Lung (tissue), 12 donors: ENCODE data around the gene TUBGCP4. TPM values are rescaled to one million over a fixed set of nuclear protein-coding genes. Genes with fewer than 3 reads are reported as not detected.

Source experiments
- ATAC-seq: fragments of 200-7000 bp; cut with Tn5 transposase; one replicate; pipeline ENCODE4 v1.9.1; 2020; ENCODE audit warnings: moderate number of reproducible peaks; ENCODE audit not compliant: insufficient read depth, low FRiP score
- DNase-seq, 3 donors: peaks; one replicate each; pipeline ENCODE4 v3.0.0-alpha.2; 2013 to 2017
- H3K27ac ChIP-seq, 2 donors: one replicate each; pipeline ENCODE4 v1.5.1; 2013; ENCODE audit warnings: mild to moderate bottlenecking in 2 of 2, moderate library complexity in 2 of 2, control low read depth in 1 of 2, inconsistent platforms in 1 of 2, low read depth in 1 of 2, low read length in 1 of 2
- H3K27me3 ChIP-seq, 3 donors: one replicate each; pipeline ENCODE4 v1.5.1; 2013; ENCODE audit warnings: low read length in 2 of 3; ENCODE audit not compliant: control insufficient read depth in 3 of 3, insufficient read depth in 3 of 3
- H3K36me3 ChIP-seq, 4 donors: one replicate each; pipeline ENCODE4 v1.5.1; 2013; ENCODE audit warnings: low read length in 4 of 4, mild to moderate bottlenecking in 1 of 4, moderate library complexity in 1 of 4; ENCODE audit not compliant: control insufficient read depth in 4 of 4, insufficient read depth in 4 of 4
- H3K4me1 ChIP-seq, 5 donors: one replicate each; pipeline ENCODE4 v1.5.1; 2013; ENCODE audit warnings: low read length in 5 of 5, mild to moderate bottlenecking in 2 of 5, moderate library complexity in 1 of 5; ENCODE audit not compliant: control insufficient read depth in 5 of 5, insufficient read depth in 5 of 5
- H3K4me3 ChIP-seq: one replicate; pipeline ENCODE4 v1.5.1; 2013; ENCODE audit warnings: mild to moderate bottlenecking, control low read depth, moderate library complexity
- H3K9ac ChIP-seq, 2 donors: one replicate each; pipeline ENCODE4 v1.5.1; 2013; ENCODE audit warnings: low read length in 2 of 2, control low read depth in 1 of 2; ENCODE audit not compliant: insufficient read depth in 1 of 2
- H3K9me3 ChIP-seq, 4 donors: one replicate each; pipeline ENCODE4 v1.5.1; 2013; ENCODE audit warnings: low read length in 3 of 4, mild to moderate bottlenecking in 1 of 4, moderate library complexity in 1 of 4; ENCODE audit not compliant: control insufficient read depth in 4 of 4, insufficient read depth in 3 of 4
- WGBS, 2 donors: extraction: QIAGEN DNeasy Blood & Tissue Kit; methylation state at CpG; one replicate each; pipeline ENCODE4 v1.1.7; 2013; 5-methylcytosine and 5-hydroxymethylcytosine counted together
- polyA plus RNA-seq, 2 donors: library from polyadenylated mRNA; stranded (reverse); fragments of 200-250 nt; gene quantifications; one replicate each; pipeline ENCODE4 v1.2.1, GENCODE V29; 2013
- total RNA-seq, 2 donors: library from RNA; depleted of rRNA in 1 of 2; stranded (reverse); fragments of >200 nt in 1 of 2; gene quantifications; one replicate each; pipeline ENCODE4 v1.2.1, GENCODE V29; 2014 to 2021
- TF ChIP-seq, protein P1 (sequence below): IDR thresholded peaks from 2 replicates; pipeline ENCODE4 v1.5.1; 2012; ENCODE audit warnings: mild to moderate bottlenecking; ENCODE audit errors: control extremely low read depth, extremely low read depth
- donor health status: control.
- donor health status: control.
- donor health status: Bipolar disorder and iron deficiency.
- donor health status: healthy.
- donor health status: DM: yes; HTN: yes; CAD: no.

The TUBGCP4 gene
- total and polyA plus RNA-seq, 4 donors, result 5.4 to 17.0 (median 12.1) TPM

DNA sequence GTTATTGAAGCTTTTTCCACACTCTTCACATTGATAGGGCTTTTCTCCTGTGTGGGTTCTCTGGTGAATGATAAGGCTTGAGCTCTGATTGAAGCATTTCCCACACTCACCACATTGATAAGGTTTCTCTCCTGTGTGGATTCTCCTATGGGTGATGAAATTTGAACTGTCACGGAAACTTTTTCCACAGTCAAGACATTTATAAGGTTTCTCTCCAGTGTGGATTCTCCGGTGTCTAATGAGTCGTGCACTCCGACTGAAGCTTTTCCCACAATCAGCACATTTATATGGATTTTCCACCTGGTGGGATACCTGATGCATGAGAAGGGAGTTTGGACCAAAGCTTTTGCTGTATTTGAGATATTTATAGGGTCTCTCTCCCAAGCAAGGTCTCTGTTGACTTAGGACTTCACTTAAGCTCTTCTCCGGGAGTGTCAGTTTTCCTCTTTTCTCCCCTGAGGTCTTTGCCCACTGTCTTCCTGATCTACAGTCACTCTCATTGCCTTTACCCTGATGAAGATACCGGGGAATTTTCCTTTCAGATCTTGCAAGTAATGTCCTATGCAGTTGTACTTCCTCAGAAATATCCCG, 9.5 kb upstream of the TUBGCP4 start:
- peaks cover 15 to 40% (median 26%) of the 10 kb centered on the region in 4 donors for H3K9me3 ChIP-seq
- H3K36me3 ChIP-seq, result peaks cover 24 to 80% (median 54%) of the 10 kb centered on the region in 4 donors
- no peak overlapping the region for H3K9ac ChIP-seq
- H3K4me1 ChIP-seq, result no peaks in the 10 kb centered on the region
- ATAC-seq, result no peak
- DNase-seq, result no peak
- TF ChIP-seq, protein P1, sequence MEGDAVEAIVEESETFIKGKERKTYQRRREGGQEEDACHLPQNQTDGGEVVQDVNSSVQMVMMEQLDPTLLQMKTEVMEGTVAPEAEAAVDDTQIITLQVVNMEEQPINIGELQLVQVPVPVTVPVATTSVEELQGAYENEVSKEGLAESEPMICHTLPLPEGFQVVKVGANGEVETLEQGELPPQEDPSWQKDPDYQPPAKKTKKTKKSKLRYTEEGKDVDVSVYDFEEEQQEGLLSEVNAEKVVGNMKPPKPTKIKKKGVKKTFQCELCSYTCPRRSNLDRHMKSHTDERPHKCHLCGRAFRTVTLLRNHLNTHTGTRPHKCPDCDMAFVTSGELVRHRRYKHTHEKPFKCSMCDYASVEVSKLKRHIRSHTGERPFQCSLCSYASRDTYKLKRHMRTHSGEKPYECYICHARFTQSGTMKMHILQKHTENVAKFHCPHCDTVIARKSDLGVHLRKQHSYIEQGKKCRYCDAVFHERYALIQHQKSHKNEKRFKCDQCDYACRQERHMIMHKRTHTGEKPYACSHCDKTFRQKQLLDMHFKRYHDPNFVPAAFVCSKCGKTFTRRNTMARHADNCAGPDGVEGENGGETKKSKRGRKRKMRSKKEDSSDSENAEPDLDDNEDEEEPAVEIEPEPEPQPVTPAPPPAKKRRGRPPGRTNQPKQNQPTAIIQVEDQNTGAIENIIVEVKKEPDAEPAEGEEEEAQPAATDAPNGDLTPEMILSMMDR, result no peak
- H3K27me3 ChIP-seq, result no peaks in the 10 kb centered on the region
- 99% methylated on average over 7 of the region's 7 CpGs for WGBS, 2 donors
- no peak overlapping the region for H3K4me3 ChIP-seq
- H3K27ac ChIP-seq, result no peak overlapping the region

DNA sequence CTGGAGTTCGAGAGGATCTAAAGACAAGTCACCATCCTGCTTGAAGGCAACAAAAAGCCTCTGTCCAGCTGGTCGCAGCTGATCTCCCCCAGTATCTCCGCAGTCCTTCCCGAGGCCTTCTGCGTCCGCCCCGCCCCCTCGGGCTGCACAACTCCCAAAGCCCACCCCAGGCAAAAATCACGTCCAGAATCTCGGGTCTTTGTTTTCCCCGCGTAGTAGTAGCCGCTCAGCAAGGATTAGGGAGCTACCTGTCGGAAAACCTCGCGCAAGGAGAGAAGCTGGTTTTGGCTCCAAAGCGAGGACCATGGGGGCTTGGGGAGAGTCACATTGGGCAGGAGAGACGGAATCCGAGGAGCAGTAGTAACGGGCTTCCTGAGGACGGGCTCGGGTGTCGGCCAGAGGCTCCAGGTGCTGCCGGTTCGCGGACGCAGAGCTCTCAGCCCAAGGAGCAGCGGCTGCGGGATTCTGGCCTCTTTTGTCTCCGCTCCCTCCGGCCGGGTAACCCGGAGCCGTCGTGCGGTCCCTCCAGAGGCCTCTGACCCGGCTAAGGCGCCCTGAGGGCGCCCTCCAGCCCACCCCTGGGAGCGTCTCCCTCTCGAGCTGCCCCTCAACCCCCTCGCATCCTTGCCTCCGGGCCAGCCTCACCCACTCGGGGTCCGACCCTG, 459 bp upstream of the TUBGCP4 start:
- peak overlapping the region; percentile 68 for H3K4me3 ChIP-seq
- H3K9ac ChIP-seq, result peak overlapping the region; percentile 49 to 80
- peaks cover 0 to 7% (median 5%) of the 10 kb centered on the region in 4 donors for H3K9me3 ChIP-seq
- TF ChIP-seq, protein P1, result no peak
- peak overlapping the region; percentile 27 to 56 for H3K27ac ChIP-seq
- no peaks in the 10 kb centered on the region for H3K27me3 ChIP-seq
- DNase-seq, result peak; percentile 67 to 78 (median 77)
- H3K4me1 ChIP-seq, result peaks cover 3 to 22% (median 11%) of the 10 kb centered on the region in 5 donors
- WGBS, 2 donors, result 2% methylated on average over 43 to 45 of the region's 45 CpGs
- H3K36me3 ChIP-seq, result peaks cover 11 to 31% (median 20%) of the 10 kb centered on the region in 4 donors
- peak; percentile 48 for ATAC-seq

DNA sequence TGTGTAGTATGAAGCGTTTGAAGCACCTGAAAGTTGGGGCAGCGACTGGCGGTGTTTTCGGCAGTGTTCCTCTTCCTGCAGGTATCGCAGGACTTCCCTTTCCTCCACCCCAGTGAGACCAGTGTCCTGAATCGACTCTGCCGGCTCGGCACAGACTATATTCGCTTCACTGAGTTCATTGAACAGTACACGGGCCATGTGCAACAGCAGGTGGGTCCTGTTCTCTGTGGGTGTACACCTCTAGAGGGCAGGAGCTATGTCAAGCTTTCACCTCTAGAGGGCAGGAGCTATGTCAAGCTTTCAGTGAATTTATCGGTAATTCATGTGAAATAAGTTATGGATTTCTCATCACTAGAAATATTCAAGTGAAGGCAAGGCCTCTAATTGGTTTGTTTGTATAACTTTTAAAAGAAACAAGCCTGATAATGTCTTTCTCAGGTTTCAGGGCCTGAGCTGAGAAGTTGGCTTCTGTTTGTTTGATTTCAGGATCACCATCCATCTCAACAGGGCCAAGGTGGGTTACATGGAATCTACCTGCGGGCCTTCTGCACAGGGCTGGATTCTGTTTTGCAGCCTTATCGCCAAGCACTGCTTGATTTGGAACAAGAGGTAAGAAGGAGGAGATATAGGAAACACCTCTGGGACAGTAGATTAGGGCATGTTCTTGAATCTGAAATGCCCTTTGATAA, 5.3 kb downstream of the TUBGCP4 start:
- peak in 1 of 3 donors; percentile 10 for DNase-seq
- Histone ChIP-seq H3K4me1 (peaks cover 0 to 9% (median 2%) of the 10 kb centered on the region in 5 donors), H3K36me3 (peaks cover 5 to 8% (median 7%) of the 10 kb centered on the region in 4 donors), H3K9me3 (no peaks in the 10 kb centered on the region), H3K27ac (no peak overlapping the region), H3K4me3 (no peak overlapping the region), H3K9ac (no peak overlapping the region), H3K27me3 (no peaks in the 10 kb centered on the region)
- TF ChIP-seq, protein P1, result no peak
- no peak for ATAC-seq
- WGBS, 2 donors, result 86 to 87% methylated on average over 13 of the region's 13 CpGs
